Measurements from ENCODE around the gene IZUMO4.
"Not testable (repeated sequence)": the region's sequence is repeated elsewhere in the genome, so short reads cannot be mapped to it uniquely, and the experiment has no call there.

Gene IZUMO4

GRCh38 chr19:2079865-2080301, 16.8 kb upstream of the IZUMO4 start:
- in situ Hi-C loops (cut with HindIII; ENCODE audit: low sequenced_read_pairs) = loop anchor here (5.0 kb wide), 1 partner anchor 143 kb away; no protein-coding TSS in a partner anchor

GRCh38 chr19:2080336-2080988, 16.3 kb upstream of the IZUMO4 start:
- in situ Hi-C loops (cut with HindIII; ENCODE audit: low sequenced_read_pairs) = loop anchor here (5.0 kb wide), 1 partner anchor 143 kb away; no protein-coding TSS in a partner anchor

- in situ Hi-C loops (cut with HindIII; ENCODE audit: low sequenced_read_pairs) = loop anchor here (5.0 kb wide), 1 partner anchor 145 kb away; no protein-coding TSS in a partner anchor
Observed at GRCh38 chr19:2081873-2082810, 14.6 kb upstream of the IZUMO4 start.

DNA sequence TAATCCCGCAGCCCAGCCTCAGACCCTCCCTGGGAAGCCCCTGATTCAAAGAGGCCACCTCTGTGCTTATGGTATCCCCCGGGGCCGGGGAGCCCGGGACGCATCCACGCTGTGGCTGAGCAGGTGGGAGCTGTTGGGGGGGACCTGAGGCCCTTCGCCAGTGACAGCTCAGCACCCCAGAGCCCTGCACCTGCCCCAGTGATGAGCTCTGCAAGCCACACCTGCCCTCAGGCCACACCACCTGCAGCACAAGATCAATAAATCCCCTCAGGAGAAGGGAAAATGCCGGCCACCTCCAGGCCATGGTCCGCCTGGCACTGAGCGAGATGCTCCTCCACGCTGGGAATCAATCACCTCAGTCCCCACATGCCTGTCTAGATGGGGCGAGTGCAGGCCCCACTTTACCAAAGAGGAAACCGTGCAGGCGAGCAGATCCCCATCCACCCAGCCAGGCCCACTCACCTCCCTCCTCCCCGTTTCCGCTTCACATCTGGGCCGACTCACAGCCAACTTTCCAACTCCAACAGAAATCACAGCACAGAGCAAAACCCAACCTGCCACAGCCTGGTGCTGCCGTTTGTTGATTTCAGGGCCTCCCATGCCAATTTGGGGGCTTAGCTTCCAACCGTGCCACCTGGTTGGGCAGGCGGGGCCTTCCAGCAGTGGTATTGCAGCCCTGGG, 13.4 kb upstream of the IZUMO4 start:
- in situ Hi-C loops (cut with HindIII; ENCODE audit: low sequenced_read_pairs) = loop anchor here (5.0 kb wide), 1 partner anchor 146 kb away; no protein-coding TSS in a partner anchor

DNA sequence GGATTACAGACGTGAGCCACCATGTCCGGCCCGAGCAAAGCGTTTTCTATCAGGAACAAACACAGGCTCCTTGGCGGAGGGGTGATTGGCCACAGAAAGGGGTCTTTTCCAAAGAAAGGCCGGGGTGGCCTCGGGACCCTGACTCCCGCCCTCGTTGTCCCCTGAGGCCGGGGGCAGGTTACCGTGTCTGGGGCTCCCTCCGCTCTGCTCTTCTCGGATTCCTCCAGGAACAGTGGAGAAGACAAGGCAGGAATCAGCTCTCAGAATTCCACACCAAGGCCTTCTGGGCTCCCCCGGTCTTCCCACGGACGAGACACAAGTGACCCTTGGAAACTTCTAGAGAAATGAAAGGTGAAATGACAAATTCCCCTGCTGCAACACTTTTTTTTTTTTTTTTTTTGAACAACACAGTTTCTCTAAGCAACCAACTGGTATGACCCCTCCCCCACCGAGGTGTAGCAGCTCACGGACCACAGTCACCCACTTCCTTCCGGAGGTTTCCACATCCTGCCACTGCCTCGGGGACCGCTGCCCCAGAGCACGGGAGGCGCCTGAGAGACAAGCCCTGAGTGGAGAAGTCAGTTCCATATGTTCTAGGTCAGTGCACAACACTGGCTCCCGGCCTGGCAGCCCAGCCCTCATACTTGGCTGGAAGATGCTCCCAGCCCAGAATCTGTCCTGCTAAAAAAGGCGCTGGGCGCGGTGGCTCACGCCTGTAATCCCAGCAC, 11.6 kb upstream of the IZUMO4 start:
- in situ Hi-C loops (cut with HindIII; ENCODE audit: low sequenced_read_pairs) = loop anchor here (5.0 kb wide), 1 partner anchor 148 kb away; no protein-coding TSS in a partner anchor

DNA sequence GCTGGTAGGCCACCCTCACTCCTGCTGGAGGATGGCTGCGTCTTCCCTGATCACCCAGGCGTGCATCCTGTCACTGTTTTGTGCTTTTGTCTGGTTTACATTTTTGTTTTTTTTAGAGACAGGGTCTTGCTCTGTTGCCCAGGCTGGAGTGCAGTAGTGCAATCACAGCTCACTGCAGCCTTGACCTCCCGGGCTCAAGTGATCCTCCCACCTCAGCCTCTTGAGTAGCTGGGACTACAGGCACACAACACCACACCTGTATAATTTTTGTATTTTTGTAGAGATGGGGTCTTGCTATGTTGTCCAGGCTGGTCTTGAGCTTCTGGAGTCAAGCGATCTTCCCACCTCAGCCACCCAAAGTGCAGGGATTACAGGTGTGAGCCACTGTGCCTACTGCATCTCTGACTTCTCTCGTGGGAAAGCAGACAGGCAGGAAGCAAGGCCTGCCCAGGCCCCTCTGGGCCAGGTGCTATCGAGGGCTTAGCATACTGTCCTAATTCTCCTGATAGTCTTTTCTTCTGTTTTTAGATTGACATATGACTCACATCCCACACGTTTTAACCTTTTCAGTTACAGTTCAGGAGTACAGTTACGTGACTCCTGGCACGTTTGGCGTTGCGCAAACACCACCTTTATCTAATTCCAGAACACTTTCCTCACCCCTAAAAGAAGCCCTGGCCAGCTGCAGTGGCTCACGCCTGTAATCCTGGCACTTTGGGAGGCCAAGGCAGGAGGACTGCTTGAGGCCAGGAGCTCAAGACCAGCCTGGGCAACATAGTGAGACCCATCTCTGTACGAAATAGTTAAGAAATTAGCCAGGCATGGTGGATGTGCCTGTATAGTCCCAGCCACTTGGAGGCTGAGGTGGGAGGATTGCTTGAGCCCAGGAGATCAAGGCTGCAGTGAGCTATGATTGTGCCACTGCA, 9.8 kb upstream of the IZUMO4 start:
- in situ Hi-C loops (cut with HindIII; ENCODE audit: low sequenced_read_pairs) = not testable (repeated sequence)

GRCh38 chr19:2087621-2088100, 9.1 kb upstream of the IZUMO4 start:
- in situ Hi-C loops (cut with HindIII; ENCODE audit: low sequenced_read_pairs) = no loop called here

GRCh38 chr19:2089001-2089711, 7.6 kb upstream of the IZUMO4 start:
- in situ Hi-C loops (cut with HindIII; ENCODE audit: low sequenced_read_pairs) = no loop called here

DNA sequence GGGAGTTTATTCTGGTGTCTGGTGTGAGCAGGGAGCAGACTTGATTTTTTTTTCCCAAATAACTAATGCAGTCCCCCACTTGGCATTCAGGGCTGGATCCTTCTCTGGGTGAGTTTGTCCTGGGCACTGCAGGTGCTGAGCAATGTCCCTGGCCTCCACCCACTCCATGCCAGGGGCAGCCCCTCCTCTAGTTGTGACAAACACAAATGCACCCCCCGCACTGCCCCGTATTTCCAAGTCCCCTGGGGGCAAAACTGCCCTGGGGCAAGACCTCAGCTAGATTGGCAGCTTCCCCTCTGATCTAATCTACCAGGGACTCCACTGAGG, 7.0 kb upstream of the IZUMO4 start:
- in situ Hi-C loops (cut with HindIII; ENCODE audit: low sequenced_read_pairs) = no loop called here

- in situ Hi-C loops (cut with HindIII; ENCODE audit: low sequenced_read_pairs) = not testable (repeated sequence)
Observed at GRCh38 chr19:2091926-2092525, 4.7 kb upstream of the IZUMO4 start.

GRCh38 chr19:2096034-2096479, 658 bp upstream of the IZUMO4 start, which contains the start of gene MOB3A:
Gene MOB3A (minus strand): TSS chr19:2096326. CDS start chr19:2078560, 17,766 bp downstream.
- in situ Hi-C loops (cut with HindIII; ENCODE audit: low sequenced_read_pairs) = no loop called here

DNA sequence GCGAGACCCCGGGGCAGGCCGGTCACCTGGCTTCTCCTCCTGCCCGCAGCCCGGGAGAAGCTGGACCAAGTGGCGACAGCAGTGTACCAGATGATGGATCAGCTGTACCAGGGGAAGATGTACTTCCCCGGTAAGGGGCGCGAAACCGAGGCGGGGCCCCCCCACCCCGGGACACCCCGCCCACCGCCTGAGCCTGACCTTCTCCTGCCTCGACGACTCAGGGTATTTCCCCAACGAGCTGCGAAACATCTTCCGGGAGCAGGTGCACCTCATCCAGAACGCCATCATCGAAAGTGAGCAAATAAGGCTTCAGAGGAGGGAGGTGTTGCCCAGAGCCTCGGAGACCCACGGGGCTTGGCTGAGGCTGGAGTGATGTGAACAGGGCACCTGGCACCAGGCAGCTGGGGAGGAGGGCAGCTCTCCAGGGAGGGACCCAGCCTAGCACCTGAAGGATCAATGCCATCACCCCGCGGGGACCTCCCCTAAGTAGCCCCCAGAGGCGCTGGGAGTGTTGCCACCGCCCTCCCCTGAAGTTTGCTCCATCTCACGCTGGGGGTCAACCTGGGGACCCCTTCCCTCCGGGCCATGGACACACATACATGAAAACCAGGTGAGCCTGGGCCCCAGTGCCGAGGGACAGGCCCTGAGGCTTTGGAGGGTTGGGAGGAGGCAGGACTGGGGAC, 629 bp downstream of the IZUMO4 start:
- in situ Hi-C loops (cut with HindIII; ENCODE audit: low sequenced_read_pairs) = no loop called here

DNA sequence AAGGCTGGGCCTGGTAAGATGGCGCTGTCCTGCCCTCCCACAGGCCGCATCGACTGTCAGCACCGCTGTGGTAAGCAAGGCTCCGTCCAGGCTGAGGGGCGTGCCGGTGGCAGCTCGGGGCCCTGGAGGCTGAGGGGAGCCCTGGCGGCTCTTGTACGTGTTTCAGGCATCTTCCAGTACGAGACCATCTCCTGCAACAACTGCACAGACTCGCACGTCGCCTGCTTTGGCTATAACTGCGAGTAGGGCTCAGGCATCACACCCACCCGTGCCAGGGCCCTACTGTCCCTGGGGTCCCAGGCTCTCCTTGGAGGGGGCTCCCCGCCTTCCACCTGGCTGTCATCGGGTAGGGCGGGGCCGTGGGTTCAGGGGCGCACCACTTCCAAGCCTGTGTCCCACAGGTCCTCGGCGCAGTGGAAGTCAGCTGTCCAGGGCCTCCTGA, 1.2 kb downstream of the IZUMO4 start:
- in situ Hi-C loops (cut with HindIII; ENCODE audit: low sequenced_read_pairs) = no loop called here

DNA sequence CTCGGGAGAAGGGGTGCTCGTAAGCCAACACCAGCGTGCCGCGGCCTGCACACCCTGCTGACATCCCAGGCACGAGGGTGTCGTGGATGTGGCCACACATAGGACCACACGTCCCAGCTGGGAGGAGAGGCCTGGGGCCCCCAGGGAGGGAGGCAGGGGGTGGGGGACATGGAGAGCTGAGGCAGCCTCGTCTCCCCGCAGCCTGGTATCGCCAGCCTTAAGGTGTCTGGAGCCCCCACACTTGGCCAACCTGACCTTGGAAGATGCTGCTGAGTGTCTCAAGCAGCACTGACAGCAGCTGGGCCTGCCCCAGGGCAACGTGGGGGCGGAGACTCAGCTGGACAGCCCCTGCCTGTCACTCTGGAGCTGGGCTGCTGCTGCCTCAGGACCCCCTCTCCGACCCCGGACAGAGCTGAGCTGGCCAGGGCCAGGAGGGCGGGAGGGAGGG, 2.4 kb downstream of the IZUMO4 start:
- in situ Hi-C loops (cut with HindIII; ENCODE audit: low sequenced_read_pairs) = no loop called here

DNA sequence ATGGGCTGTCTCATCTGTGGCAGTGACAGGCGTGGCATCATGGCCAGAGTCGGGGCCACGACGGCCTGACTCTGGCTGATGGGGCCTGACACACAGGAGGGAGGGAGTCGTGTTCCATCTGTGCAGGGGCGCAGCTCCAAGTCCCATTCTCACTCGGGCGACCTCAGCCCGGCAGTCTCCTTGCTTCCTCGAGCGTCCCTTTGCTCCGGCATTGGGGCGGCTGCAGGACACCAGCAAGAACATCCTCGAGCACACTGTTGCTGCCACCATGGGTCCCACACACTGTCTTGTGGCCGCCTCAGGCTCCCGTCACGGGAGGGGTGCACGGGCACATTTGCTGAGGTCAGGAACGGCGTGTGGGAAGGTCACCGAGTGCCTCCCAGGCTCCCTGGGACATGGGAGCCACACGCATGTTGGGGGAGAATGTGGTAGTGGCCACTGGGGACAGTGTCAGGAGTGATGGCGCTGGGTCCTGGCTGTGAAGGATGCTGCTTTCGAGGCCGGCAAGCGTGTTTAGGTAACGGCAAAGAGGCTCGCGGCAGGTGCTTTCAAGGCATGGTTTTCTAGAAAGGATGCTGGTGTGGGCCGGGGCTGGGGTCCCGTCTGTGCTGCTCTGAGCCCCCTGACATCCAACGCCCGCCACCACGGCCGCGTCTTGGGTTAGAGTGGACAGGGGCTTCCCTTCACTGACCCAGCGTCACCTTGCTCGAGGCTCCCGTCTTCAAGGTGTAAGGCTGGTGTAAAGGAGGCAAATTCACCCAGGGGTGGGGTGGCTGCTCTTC, 3.4 kb downstream of the IZUMO4 start:
- in situ Hi-C loops (cut with HindIII; ENCODE audit: low sequenced_read_pairs) = no loop called here

DNA sequence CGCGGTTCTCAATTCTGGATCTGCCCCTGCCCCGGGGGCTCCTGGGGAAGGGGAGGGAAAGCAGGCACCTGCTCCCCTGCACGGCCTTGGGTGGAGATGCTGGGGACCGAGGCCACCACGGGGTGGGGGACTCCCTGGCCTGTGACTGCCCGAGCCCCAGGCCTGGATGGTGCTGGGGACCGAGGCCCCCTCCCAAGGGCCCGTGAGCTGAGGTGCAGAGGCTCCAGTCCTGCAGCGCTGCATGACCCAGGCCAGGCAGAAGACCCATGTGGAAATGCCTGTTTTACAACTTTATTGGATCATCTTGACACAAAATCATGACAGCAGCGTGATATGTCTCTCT, 4.0 kb downstream of the IZUMO4 start:
- in situ Hi-C loops (cut with HindIII; ENCODE audit: low sequenced_read_pairs) = no loop called here
